HUES6 (cell line): ENCODE results near the gene CD2AP.
A peak's percentile ranks its signal among the peaks of the same experiment; 100 is the strongest.

Source experiments
- H3K27ac ChIP-seq: 2 replicates; pipeline ENCODE4 v1.7.0; 2013; ENCODE audit warnings: low read depth, mild to moderate bottlenecking, low read length, inconsistent platforms
- H3K27me3 ChIP-seq: 2 replicates; pipeline ENCODE4 v1.6.1; 2013; ENCODE audit warnings: low read length; ENCODE audit not compliant: control insufficient read depth, insufficient read depth
- H3K36me3 ChIP-seq: 2 replicates; pipeline ENCODE4 v1.6.1; 2013; ENCODE audit warnings: low read length; ENCODE audit not compliant: control insufficient read depth, insufficient read depth
- H3K4me1 ChIP-seq: 2 replicates; pipeline ENCODE4 v1.6.1; 2013; ENCODE audit warnings: low read length; ENCODE audit not compliant: control insufficient read depth, insufficient read depth
- H3K4me3 ChIP-seq: 2 replicates; pipeline ENCODE4 v1.5.1; 2013; ENCODE audit warnings: low read depth, low read length
- H3K9ac ChIP-seq: one replicate; pipeline ENCODE4 v1.6.1; 2013; ENCODE audit warnings: mild to moderate bottlenecking, low read length
- H3K9me3 ChIP-seq: 2 replicates; pipeline ENCODE4 v1.6.1; 2013; ENCODE audit warnings: low read depth, low read length; ENCODE audit not compliant: control insufficient read depth, insufficient read depth

CD2AP gene

DNA sequence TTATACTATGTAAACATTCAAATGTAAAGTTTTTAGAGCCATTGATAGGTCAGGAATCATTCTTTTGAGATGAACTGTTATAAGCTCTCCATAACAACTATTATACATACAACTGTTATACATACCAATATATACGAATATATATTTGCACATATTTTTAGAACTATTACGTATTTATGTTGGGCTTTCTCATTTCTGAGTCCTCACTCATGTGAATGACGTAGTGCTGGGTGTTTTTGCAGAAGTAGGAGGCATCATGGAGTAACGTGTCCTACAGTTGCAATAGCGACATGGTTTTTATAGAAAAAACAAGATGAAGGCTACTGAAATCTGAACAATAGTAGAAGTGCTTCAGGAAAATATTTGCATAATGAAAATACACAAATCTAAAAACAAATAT is 184.4 kb downstream of the CD2AP start:
- Histone ChIP-seq H3K27me3 (no peaks in the 10 kb centered on the region), H3K9me3 (no peaks in the 10 kb centered on the region), H3K4me3 (no peak overlapping the region), H3K9ac (no peak overlapping the region), H3K36me3 (no peaks in the 10 kb centered on the region), H3K4me1 (peaks cover 11% of the 10 kb centered on the region), H3K27ac (no peak overlapping the region)

DNA sequence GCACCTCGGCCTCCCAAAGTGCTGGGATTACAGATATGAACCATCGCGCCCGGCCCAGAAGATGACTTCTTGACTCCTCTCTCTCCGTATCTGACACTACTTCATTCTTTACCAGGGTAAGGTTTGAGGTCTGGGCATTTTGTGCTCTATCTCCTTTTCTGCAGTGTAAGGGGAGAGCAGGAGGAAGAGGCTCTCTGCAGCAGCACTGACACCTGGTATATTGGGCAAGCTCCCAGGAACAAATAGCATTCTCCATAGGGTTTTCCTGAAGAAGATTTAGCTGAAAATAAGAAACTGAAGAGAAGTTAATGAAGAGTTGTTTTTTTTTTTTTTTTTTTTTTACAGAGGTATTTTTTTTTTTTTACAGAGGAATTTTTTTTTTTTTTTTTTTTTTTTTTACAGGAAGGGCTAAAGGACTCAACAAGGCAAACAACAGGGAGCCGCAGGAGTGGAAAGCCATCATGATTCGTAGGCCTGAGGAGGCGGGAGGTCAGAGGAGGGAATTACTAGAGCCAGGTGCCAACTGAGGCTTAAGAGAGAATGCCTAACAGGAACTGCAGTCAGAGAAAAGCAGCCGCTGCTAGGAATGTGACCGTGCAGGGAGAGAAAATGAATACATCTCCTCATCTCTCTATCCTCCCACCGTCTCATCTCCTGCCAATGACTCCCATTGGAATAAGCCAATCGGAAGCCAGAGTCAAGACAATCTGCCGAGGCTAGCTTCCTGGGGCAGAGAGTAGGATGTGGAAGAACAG is 186.1 kb downstream of the CD2AP start:
- H3K36me3 ChIP-seq: no peaks in the 10 kb centered on the region
- no peak overlapping the region for H3K9ac ChIP-seq
- H3K4me3 ChIP-seq: no peak overlapping the region
- H3K27ac ChIP-seq: no peak overlapping the region
- H3K27me3 ChIP-seq: no peaks in the 10 kb centered on the region
- H3K9me3 ChIP-seq: no peaks in the 10 kb centered on the region
- peaks cover 17% of the 10 kb centered on the region for H3K4me1 ChIP-seq

DNA sequence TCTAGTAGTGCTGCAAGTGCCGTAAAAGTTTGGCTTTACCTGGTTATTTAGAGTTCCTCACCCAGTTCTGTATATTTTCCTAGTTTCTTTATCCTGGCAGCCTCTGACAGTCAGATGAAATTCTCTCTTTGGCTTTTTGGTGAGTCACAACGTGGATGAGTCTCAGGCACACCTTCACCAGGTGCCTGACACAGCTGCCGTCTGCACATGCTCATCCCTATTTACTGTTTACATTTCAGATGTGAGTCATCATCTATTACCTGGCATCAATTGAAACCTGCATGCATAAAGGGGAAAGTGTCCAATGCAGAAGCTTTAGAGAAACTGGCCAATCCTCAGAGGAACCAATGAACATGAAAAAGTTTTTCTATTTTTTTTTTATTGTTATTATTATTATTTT is 187.5 kb downstream of the CD2AP start:
- Histone ChIP-seq H3K4me1 (peaks cover 32% of the 10 kb centered on the region), H3K4me3 (no peak overlapping the region), H3K27me3 (no peaks in the 10 kb centered on the region), H3K9me3 (no peaks in the 10 kb centered on the region), H3K9ac (no peak overlapping the region), H3K36me3 (no peaks in the 10 kb centered on the region), H3K27ac (no peak overlapping the region)

DNA sequence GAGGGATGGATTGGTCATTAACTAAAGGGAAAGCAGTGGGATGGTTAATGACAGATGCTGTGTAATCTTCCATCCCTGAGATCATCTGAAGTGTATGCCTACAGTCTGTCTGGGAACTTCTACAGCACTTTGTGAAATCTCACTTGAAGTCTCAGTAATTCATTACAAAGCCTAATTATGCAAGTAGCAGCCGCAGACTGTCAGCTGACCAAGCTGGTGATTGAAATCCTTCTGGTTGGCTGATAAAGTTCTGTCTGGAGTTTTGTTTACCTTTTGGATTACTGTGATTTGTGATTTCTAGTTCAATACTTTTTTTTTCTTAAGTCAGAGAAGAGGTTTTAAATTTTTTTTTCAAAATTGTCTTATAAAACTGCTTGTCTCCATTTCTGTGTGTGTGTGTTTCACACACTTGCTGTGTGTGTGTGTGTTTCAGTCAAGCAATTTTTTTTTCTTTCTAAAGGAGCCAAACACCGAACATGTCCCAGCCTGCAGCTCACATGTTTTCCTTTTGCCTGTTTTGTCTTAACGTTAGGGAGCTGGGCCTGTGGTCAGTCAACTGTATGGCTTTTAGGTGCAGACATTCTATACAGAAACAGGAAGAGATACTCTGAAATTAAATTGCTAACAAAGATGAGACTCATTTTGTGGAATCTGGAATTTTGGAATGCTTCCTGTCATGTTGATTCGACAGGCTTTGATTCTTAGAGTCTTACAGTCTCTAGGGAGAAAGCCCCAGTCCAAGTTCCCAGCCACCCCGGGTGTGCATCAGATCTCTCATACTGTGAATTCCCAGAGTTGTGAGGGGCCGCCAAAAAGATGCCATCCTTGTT is 192.3 kb downstream of the CD2AP start:
- no peaks in the 10 kb centered on the region for H3K27me3 ChIP-seq

DNA sequence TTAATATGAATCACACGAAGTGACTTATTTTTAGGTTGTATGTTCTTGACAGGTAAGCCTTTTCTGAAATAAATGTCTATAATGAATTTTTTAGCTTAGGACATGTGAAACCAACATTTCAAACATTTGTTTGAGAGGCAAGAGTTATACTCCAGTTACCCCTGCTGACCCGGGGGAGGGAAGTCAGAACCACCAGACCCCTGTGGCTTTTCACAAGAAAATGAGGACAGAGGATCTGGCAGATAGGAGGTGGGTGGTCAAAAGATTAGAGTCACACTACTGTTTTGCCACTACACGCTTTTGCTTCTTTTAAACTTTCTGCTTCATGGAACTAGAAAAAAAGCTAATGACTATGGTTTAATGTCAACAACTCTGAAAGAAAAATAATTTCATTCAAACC is 193.3 kb downstream of the CD2AP start:
- Histone ChIP-seq H3K9me3 (no peaks in the 10 kb centered on the region), H3K4me3 (no peak overlapping the region), H3K36me3 (no peaks in the 10 kb centered on the region), H3K9ac (no peak overlapping the region), H3K4me1 (peaks cover 38% of the 10 kb centered on the region), H3K27ac (peak overlapping the region; percentile 61; the same call in 1 of the 2 replicates), H3K27me3 (no peaks in the 10 kb centered on the region)

More for the DNA sequence above, 192.3 kb downstream of the CD2AP start:
- H3K9me3 ChIP-seq: no peaks in the 10 kb centered on the region
- H3K9ac ChIP-seq: peak overlapping the region; percentile 49
- peak overlapping the region; percentile 62; the same call in 1 of the 2 replicates for H3K27ac ChIP-seq
- no peak overlapping the region for H3K4me3 ChIP-seq
- H3K4me1 ChIP-seq: peaks cover 38% of the 10 kb centered on the region
- H3K36me3 ChIP-seq: no peaks in the 10 kb centered on the region

DNA sequence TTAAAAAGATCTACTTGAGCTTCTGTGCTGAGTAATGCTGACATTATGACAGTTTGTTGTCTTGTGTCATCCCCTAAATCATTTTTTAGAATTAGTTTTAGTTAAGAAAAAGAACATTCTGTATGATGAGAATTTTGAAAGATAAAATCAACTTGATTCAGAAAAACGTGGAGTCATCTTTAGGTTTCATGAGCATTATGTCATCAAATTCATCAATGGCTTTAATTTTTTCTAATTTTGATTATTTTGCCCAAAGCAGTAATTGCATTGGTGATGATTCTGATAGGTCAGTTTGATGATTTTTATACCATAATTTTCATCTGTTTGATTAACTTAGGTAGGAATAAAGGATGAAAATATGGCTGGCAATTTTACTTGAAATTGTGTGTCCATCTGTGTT is 194.2 kb downstream of the CD2AP start:
- no peak overlapping the region for H3K4me3 ChIP-seq
- H3K9me3 ChIP-seq: no peaks in the 10 kb centered on the region
- no peak overlapping the region for H3K27ac ChIP-seq
- H3K27me3 ChIP-seq: no peaks in the 10 kb centered on the region
- no peaks in the 10 kb centered on the region for H3K36me3 ChIP-seq
- peaks cover 38% of the 10 kb centered on the region for H3K4me1 ChIP-seq
- H3K9ac ChIP-seq: no peak overlapping the region

DNA sequence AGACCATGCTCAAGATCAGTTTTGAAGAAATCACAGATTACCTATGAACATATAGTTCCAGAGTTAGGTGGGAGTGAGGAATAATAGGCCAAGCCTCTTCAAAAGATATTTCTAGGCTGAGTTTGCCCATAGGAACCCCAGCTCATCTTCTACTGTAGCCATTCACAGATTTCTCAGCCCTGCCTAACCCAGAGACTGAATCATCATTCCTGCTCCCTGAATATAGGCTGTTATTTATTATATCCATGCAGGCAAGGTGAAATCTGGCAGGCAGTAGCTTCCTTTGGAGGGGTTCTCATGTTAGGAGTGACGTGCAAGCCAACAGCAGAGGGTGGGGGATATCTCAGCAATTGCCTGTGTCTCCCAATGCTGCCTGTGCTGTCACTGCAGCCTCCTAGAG is 195.2 kb downstream of the CD2AP start:
- Histone ChIP-seq H3K4me3 (no peak overlapping the region), H3K9ac (no peak overlapping the region), H3K27me3 (no peaks in the 10 kb centered on the region), H3K36me3 (no peaks in the 10 kb centered on the region), H3K4me1 (peaks cover 31% of the 10 kb centered on the region), H3K27ac (no peak overlapping the region), H3K9me3 (no peaks in the 10 kb centered on the region)

DNA sequence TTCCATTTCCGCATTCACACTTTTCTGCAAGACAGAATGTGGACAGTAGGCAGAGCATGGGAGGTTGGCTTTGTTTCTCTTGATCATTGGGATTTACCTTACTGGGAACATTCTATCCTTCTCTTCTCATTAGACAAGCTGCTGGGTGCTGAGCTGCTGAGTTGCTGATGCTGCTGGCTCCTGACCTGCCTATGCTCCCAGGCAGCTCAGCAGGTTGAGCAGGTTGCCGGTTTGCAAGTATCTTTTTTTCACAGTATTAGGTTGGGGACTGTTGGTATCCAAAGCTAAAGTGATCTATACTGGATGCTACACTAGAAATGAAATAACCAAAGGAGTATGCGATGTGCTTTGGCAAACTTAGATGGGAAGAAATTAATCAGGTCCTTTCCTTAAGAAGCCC is 197.1 kb downstream of the CD2AP start:
- Histone ChIP-seq H3K36me3 (no peaks in the 10 kb centered on the region), H3K9me3 (no peaks in the 10 kb centered on the region), H3K4me3 (no peak overlapping the region)

More for the DNA sequence above, 197.1 kb downstream of the CD2AP start:
- Histone ChIP-seq H3K4me1 (peaks cover 19% of the 10 kb centered on the region), H3K27ac (no peak overlapping the region), H3K9ac (no peak overlapping the region), H3K27me3 (no peaks in the 10 kb centered on the region)
